ENCODE results near the gene MPPED2.

The MPPED2 gene

DNA sequence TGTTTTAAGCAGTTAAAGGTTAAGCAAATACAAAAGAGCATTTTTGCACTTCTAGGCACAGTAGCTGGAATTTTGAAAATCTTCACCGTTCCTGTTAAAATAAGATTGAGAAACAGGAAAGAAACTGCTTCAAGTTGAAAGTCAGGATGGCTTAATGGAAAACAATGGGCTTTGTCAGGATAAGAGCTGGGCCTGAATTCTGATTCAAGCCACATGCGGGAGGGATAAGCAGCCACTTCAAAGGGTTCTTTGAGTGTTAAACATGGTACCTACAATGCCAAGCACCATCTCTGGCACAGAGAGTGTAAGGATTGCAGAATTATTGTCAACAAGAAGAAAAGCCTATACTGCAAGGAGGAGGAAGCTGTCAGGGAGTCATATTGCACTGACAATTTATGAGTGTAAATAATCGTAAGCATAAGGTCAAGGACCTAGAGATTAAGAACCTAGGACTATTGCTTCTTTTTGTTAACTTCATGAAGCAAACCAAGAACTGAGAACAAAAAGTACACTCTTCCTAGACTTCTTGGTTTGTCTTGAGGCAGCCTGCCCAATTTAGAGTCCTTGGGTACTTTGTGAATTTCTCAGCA, 32.5 kb downstream of the MPPED2 start:
- Histone ChIP-seq H3K4me1 (ENCODE audit: insufficient read depth, low read length) (no peaks in the 10 kb centered on the region), H3K27me3 (ENCODE audit: insufficient read depth, low read length, poor library complexity) (no peaks in the 10 kb centered on the region)
- no peak for DNase-seq

DNA sequence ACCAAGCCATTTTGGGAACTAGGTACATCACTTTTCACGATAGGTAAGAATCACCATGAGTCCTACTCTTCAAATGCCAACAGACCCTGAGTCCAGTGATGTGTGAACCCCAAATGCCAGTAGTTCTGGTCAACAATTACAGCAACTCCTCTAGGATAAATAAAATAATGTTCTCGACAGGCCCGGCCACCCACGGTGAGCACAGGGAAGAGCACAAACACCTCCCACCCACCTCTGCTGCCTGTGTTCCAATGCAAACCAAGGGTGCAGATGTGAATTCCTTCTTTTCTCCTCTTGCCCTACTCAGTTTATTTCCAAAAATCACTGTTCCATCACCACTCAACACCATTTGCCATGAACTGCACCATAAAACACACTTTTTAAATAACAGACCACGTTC, 33.3 kb downstream of the MPPED2 start:
- H2AFZ ChIP-seq (ENCODE audit: low read depth, low read length): no peak overlapping the region
- H3K79me2 ChIP-seq (ENCODE audit: insufficient read depth, low read length): no peaks in the 10 kb centered on the region
- ATAC-seq (ENCODE audit: insufficient read depth, low read depth) (no peak), DNase-seq (no peak)
- no peaks in the 10 kb centered on the region for H4K20me1 ChIP-seq (ENCODE audit: insufficient read depth, low read length)
- H3K27me3 ChIP-seq (ENCODE audit: insufficient read depth, low read length, poor library complexity): no peaks in the 10 kb centered on the region
- H3K4me3 ChIP-seq (ENCODE audit: low read depth in 1 of 2, low read length in 2 of 2): no peak overlapping the region
- H3K4me1 ChIP-seq (ENCODE audit: insufficient read depth, low read length): no peaks in the 10 kb centered on the region
- TF ChIP-seq, protein P1, sequence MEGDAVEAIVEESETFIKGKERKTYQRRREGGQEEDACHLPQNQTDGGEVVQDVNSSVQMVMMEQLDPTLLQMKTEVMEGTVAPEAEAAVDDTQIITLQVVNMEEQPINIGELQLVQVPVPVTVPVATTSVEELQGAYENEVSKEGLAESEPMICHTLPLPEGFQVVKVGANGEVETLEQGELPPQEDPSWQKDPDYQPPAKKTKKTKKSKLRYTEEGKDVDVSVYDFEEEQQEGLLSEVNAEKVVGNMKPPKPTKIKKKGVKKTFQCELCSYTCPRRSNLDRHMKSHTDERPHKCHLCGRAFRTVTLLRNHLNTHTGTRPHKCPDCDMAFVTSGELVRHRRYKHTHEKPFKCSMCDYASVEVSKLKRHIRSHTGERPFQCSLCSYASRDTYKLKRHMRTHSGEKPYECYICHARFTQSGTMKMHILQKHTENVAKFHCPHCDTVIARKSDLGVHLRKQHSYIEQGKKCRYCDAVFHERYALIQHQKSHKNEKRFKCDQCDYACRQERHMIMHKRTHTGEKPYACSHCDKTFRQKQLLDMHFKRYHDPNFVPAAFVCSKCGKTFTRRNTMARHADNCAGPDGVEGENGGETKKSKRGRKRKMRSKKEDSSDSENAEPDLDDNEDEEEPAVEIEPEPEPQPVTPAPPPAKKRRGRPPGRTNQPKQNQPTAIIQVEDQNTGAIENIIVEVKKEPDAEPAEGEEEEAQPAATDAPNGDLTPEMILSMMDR (IDR thresholded peaks at IDR 0.05; ENCODE audit: borderline replicate concordance, extremely low read depth, low read length, poor library complexity, severe bottlenecking): no peak
- TF ChIP-seq EZH2 (IDR thresholded peaks at IDR 0.05; ENCODE audit: borderline replicate concordance, low read depth, low read length, severe bottlenecking): no peak
- H3K9ac ChIP-seq (ENCODE audit: low read depth, low read length): no peak overlapping the region
- no peak overlapping the region for H3K4me2 ChIP-seq (ENCODE audit: insufficient read depth, low read length)
- H3K27ac ChIP-seq (ENCODE audit: low read length): no peak overlapping the region
- H3K9me3 ChIP-seq (ENCODE audit: insufficient read depth, low read length, severe bottlenecking): no peaks in the 10 kb centered on the region
- no peaks in the 10 kb centered on the region for H3K36me3 ChIP-seq (ENCODE audit: insufficient read depth, low read length)

More for the DNA sequence above, 32.5 kb downstream of the MPPED2 start:
- Histone ChIP-seq H3K4me2 (ENCODE audit: insufficient read depth, low read length) (no peak overlapping the region), H2AFZ (ENCODE audit: low read depth, low read length) (no peak overlapping the region), H3K36me3 (ENCODE audit: insufficient read depth, low read length) (no peaks in the 10 kb centered on the region), H3K79me2 (ENCODE audit: insufficient read depth, low read length) (no peaks in the 10 kb centered on the region), H4K20me1 (ENCODE audit: insufficient read depth, low read length) (no peaks in the 10 kb centered on the region), H3K4me3 (ENCODE audit: low read depth in 1 of 2, low read length in 2 of 2) (no peak overlapping the region), H3K27ac (ENCODE audit: low read length) (no peak overlapping the region), H3K9ac (ENCODE audit: low read depth, low read length) (no peak overlapping the region), H3K9me3 (ENCODE audit: insufficient read depth, low read length, severe bottlenecking) (no peaks in the 10 kb centered on the region)
- TF ChIP-seq, protein P1 (IDR thresholded peaks at IDR 0.05; ENCODE audit: borderline replicate concordance, extremely low read depth, low read length, poor library complexity, severe bottlenecking): no peak
- TF ChIP-seq EZH2 (IDR thresholded peaks at IDR 0.05; ENCODE audit: borderline replicate concordance, low read depth, low read length, severe bottlenecking): no peak
- no peak for ATAC-seq (ENCODE audit: insufficient read depth, low read depth)

DNA sequence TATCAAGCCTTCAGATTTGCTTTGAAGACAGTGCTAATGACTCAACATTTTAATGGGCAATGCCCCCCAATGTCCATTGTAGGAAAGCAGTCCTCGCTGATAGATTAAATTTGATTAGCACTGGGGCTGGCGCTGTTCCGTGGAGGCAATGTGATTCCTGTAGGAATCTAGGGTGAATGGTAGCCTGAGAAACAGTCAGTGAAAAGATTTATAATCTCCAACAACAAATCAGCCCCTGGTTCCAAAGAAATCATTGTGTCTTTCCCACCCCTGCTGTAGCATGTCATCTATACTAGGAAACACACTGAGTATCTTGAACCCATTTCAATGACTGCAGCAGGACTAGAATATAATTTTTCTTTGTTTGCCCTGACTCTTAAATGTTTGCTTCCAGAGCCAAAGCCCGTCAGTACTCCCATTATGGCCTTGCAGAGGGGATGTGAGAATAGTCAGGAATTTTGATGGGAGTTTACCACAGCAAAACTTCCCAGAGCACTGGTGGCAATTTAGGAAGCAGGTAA, 36.1 kb downstream of the MPPED2 start:
- ATAC-seq (ENCODE audit: insufficient read depth, low read depth): no peak
- DNase-seq: no peak
- Histone ChIP-seq H3K36me3 (ENCODE audit: insufficient read depth, low read length) (no peaks in the 10 kb centered on the region), H3K9ac (ENCODE audit: low read depth, low read length) (no peak overlapping the region), H3K4me1 (ENCODE audit: insufficient read depth, low read length) (no peaks in the 10 kb centered on the region), H3K9me3 (ENCODE audit: insufficient read depth, low read length, severe bottlenecking) (no peaks in the 10 kb centered on the region), H3K4me3 (ENCODE audit: low read depth in 1 of 2, low read length in 2 of 2) (no peak overlapping the region), H2AFZ (ENCODE audit: low read depth, low read length) (no peak overlapping the region), H3K27ac (ENCODE audit: low read length) (no peak overlapping the region), H3K27me3 (ENCODE audit: insufficient read depth, low read length, poor library complexity) (no peaks in the 10 kb centered on the region), H3K4me2 (ENCODE audit: insufficient read depth, low read length) (no peak overlapping the region), H4K20me1 (ENCODE audit: insufficient read depth, low read length) (no peaks in the 10 kb centered on the region), H3K79me2 (ENCODE audit: insufficient read depth, low read length) (no peaks in the 10 kb centered on the region)
- TF ChIP-seq EZH2 (IDR thresholded peaks at IDR 0.05; ENCODE audit: borderline replicate concordance, low read depth, low read length, severe bottlenecking): no peak
- TF ChIP-seq, protein P1 (IDR thresholded peaks at IDR 0.05; ENCODE audit: borderline replicate concordance, extremely low read depth, low read length, poor library complexity, severe bottlenecking): no peak

Measured in DND-41 (cell line).